GM18507 (cell line): ENCODE data around the gene CAP2.

Source experiments
- DNase-seq: peaks from one replicate; pipeline ENCODE4 v3.0.0; 2011; ENCODE audit warnings: low read depth; ENCODE audit not compliant: insufficient read length; ENCODE audit errors: extremely low spot score
- FAIRE-seq: peaks from 2 replicates; lab custom pipeline; 2011; peaks lifted over from hg19 to GRCh38; lab: Jason Lieb, UNC

Gene CAP2, protein sequence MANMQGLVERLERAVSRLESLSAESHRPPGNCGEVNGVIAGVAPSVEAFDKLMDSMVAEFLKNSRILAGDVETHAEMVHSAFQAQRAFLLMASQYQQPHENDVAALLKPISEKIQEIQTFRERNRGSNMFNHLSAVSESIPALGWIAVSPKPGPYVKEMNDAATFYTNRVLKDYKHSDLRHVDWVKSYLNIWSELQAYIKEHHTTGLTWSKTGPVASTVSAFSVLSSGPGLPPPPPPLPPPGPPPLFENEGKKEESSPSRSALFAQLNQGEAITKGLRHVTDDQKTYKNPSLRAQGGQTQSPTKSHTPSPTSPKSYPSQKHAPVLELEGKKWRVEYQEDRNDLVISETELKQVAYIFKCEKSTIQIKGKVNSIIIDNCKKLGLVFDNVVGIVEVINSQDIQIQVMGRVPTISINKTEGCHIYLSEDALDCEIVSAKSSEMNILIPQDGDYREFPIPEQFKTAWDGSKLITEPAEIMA

GRCh38 chr6:17392978-17393891, at the start of gene CAP2:
TSS of gene CAP2 (plus strand) at chr6:17393595. CDS start at chr6:17421556, 27,961 bp downstream.
- DNase-seq (no peak), FAIRE-seq (no peak)

DNA sequence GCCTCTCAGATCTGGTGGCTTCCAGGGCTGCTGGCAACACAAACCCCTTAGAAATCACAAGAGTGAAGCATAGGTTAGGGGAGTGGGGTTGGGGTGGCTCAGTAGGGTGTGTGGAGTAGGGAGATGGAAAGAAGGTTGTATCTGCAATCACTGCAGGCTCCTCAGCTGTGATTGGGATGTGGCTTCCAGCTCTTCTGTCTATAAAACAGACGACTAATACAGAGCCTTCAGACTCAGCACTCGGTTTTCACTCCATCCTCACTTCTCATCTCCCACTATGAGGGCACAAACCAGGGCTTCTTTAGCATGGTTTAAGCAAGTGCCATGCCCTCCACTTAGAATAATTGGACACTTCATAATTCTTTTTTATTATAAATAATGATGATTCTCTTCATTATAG, 46.4 kb upstream of the CAP2 start:
- FAIRE-seq (no peak), DNase-seq (no peak)

DNA sequence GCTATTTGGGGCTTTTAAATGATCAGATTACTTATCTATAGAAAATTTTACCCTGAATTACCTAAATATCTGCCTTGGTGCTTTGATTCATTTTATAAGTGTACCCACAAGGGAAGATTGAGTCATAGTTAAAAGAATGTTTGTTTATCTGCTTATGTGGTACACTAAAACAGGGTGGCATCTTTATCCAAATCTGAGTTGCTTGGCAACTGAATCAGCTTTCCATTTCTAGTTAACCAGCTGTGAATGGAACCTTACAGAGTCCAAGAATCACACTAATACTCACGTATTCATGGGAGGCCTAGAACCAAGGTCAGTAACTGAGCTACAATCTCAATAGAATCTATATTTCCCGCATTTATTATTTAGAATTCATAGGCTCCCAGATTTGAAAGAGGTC, 44.0 kb upstream of the CAP2 start:
- FAIRE-seq = no peak
- no peak for DNase-seq

GRCh38 chr6:17352302-17352701, 41.1 kb upstream of the CAP2 start:
- DNase-seq = no peak
- FAIRE-seq = no peak

GRCh38 chr6:17353440-17354175, 39.8 kb upstream of the CAP2 start:
- FAIRE-seq (no peak), DNase-seq (no peak)

- DNase-seq = no peak
- no peak for FAIRE-seq
Observed at GRCh38 chr6:17354700-17355403, 38.5 kb upstream of the CAP2 start.

DNA sequence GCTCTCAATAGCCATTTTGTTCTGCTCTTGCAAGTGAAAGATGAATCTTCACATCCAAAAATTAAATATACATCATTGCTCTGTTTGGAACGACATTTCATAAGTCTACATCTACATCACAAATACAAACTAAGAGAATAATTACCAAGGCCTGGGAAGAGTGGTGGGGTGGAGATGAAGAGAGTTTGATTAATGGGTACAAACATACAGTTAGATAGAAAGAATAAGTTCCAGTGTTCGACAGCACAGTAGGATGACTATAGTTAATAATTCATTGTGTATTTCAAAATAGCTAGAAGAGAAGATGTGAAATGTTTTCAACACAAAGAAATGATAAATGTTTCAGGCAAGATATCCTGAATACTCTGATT, 38.0 kb upstream of the CAP2 start:
- no peak for FAIRE-seq
- no peak for DNase-seq

DNA sequence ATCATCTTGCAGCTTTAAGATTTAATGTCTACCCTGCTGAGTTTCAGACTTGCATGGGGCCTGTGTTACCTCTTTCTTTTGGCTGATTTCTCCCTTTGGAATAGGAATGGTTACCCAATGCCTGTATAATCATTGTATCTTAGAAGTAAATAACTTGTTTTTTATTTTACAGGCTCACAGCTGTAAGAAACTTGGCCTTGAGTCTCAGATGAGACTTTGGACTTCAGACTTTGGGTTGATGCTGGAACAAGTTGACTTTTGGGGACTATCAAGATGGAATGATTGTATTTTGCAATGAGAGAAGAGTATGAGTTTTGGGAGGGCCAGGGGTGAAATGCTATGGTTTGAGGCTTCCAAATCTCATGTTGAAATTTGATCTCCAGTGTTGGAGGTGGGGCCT, 34.9 kb upstream of the CAP2 start:
- DNase-seq (no peak), FAIRE-seq (no peak)

- DNase-seq (no peak), FAIRE-seq (no peak)
Observed at GRCh38 chr6:17360564-17360963, 32.8 kb upstream of the CAP2 start.

DNA sequence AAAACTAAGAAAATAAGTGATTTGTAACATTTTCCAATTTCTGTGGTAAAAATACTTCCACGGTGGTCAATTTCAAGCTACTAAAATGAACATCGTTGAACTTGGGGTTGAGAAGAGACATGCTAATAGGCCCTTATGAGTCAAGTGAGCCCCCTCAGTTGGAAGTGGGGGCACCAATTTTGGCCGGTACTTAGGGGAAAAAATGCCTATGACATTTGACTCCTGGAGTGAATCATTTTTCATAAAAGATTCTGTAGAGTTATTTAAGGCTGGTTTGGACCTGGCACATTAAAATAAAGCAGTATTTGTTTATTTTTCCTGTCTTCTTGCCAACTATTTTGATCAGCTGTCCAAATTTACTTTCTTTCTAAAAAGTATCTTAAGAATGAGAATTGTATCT, 32.4 kb upstream of the CAP2 start:
- DNase-seq = no peak

DNA sequence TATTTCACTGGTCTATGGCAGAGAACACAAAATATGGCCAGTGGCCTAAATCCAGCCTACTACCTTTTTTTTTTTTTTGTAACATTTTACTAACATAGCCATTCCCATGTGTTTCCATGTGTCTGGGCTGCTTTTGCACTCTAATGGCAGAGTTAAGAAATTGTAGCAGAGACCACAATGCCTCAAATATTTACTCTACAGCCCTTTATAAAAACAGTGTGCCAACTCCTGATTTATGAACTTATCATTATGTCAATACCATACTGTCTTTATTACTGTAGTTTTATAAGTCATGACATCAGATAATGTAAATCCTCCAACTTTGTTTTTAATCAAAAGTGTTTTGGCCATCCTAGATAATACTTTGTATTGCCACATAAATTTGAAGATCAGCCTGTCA, 27.4 kb upstream of the CAP2 start:
- no peak for DNase-seq
- FAIRE-seq = no peak

More for the DNA sequence above, 32.4 kb upstream of the CAP2 start:
- no peak for FAIRE-seq

DNA sequence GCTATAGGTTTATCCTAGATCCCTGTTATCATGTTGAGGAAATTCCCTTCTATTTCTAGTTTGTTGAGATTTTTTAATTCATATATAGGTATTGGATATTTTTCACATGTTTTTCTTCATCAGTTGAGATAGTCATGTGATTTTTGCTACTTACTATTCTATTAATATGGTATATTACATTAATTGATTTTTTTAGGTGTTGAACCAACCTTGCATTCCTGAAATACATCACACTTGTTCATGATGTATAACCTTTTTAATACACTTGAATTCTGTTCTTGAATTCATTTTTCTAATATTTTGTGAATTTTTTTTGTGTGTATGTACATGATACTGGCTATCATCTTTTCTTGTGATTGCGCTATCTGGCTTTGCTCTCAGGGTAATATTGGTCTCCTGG, 25.5 kb upstream of the CAP2 start:
- FAIRE-seq = no peak

DNA sequence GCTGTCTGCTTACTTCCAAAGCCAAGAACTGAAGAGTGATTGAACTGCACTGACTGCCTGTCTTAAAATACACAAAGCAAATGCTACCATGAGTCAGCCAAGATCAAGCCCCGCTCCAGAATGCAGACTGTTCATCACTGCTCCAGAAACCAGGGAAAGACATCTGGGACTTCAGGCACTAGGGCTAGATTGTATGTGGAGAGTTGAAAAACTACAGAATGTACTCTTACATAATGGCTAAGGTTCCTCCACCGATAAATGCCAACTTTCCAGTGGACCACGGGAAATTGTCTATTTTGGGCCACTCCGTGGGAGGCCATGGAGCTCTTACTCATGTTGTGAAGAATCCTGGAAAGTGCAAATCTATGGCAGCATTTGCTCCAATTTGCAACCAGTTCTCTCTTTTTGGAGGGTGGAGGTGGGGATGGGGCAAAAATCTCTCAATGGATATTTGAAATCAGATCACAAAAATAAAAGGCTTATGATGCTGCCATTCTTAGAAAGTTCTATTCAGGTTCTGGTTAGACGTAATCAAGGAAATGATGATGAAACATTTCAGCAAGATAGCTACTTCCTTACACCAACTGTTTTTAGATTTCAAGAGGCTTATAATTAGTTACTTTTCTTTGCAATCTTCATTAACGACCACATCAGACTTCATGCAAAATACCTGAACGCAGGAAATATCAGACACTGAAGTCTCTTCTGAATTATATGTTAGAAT, 11.8 kb upstream of the CAP2 start:
- no peak for DNase-seq
- FAIRE-seq = no peak

More for the DNA sequence above, 25.5 kb upstream of the CAP2 start:
- DNase-seq = no peak

DNA sequence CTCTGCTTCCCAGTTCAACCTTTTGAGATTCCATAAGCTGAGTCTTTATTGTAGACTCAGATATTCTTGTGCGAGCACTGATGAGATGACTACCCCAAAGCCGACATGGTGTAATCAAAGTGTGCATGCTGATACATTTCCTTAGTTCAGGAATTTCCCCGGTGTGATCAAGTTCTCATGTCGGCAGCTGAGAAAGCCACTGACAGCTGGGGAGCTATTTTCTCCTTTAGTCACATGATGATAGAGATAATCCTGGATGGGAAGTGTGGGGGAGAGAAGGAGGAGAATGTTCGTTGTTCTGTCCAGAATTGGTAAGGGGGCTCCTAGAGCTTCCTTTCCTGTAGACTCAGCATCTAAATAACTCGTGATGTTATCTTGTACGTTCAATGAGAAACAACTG, 7.7 kb upstream of the CAP2 start:
- FAIRE-seq (no peak), DNase-seq (no peak)

- no peak for FAIRE-seq
- DNase-seq = no peak
Observed at GRCh38 chr6:17388365-17388764, 5.0 kb upstream of the CAP2 start.

GRCh38 chr6:17389274-17389847, 4.0 kb upstream of the CAP2 start:
- FAIRE-seq (no peak), DNase-seq (no peak)

DNA sequence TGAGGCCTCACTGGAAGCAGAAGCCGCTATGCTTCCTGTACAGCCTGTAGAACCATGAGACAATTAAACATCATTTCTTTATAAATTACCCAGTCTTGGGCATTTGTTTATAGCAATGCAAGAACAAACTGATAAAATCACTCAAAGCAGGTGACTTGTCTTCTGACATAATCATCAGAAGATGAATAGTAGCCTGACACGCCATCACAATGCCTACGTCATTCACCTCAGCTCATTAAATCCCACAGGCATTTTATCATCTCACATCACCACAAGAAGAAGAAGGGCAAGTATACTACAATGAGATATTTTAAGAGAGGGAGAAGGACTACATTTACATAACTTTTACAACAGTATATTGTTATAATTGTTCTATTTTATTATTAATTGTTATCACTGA, 3.1 kb upstream of the CAP2 start:
- DNase-seq (no peak), FAIRE-seq (no peak)

- no peak for FAIRE-seq
- DNase-seq = no peak
Observed at GRCh38 chr6:17391976-17392375, 1.4 kb upstream of the CAP2 start.
